ENCODE results near the gene TRIM38.
"Not testable (repeated sequence)": the region's sequence is repeated elsewhere in the genome, so short reads cannot be mapped to it uniquely, and the experiment has no call there.

TRIM38 gene

DNA sequence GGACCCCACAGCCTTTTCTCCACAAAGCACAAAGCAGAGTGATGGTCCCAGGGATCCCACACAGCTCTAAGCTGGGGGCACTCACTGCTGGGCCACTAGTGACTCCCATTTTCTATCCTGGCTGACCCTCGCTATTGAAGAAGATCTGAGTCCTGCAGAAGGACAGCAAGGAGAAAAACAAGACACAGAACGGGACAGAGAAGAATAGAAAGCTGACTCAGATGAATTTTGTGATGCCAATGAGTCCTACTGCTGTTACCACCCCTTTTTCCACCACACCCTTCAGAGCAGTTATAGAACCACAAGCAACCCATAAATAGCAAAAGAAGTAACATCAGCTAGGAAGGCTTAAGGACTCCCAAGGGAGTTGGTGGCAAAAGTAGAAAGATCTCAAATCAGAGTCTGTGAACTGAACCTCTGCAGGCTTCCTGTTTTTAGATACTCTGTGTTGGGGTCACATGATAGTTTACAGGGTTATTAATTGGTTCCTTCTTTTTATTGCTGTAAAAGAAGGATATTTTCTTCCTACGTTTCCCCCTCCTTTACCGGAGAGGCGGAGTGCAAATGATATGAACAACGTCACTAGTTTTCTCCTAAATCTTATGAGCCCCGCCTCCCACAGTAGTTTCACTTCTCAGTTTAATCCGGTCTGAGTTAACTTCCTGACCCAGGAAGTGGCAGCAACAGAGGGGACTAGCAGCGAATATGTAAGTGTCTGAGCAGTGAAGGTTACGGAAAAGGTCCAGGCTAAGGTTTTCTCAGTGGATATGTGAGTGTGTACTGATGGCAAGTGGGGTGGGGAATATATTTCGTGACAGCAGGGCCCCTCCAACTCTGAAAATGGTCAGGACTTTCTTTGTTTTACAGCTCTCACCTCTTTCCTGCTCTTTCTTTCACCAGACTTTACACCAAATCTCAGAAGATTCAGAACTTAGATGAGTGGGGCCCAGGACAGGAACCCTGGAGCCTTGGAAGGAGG, at the start of gene TRIM38:
Gene TRIM38, plus strand, starts transcription at position 654 of the 979 bp plus-strand sequence. CDS start 3,721 bp downstream, outside the sequence.
- FAIRE-seq, result peak; percentile 79

- FAIRE-seq, result no peak
Observed at GRCh38 chr6:25913741-25914140, 48.9 kb upstream of the TRIM38 start.

GRCh38 chr6:25916330-25916729, 46.3 kb upstream of the TRIM38 start:
- FAIRE-seq, result no peak

GRCh38 chr6:25916789-25917490, 45.7 kb upstream of the TRIM38 start:
- no peak for FAIRE-seq

DNA sequence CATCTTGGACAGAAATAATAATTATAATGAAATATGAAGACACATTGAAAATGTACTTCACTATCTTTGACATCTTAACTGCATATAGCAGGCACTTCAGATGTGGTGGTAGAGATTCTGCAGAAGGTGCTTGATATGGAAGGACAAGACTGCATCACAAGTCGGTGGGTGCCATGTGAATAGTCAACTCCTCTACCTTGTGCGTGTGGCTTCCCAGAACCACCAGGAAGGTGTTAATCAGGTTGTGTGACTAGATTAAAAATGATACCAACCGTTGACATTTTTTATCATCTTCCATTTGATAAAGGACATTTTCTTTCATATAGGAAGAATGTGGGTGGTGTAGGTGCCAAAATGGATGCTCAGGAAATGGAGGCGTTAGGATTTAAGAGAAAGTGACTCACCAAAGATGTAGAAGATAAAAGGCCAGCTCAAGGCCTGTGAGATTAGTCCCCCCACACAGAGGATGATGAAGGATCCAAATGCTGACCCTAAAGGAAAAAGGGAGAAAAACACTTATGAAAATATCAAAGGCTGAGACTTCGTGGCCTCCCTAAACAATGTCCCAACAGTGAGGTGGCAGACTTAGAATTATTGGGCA, 44.4 kb upstream of the TRIM38 start:
- FAIRE-seq, result no peak

GRCh38 chr6:25919657-25920056, 42.9 kb upstream of the TRIM38 start:
- no peak for FAIRE-seq

DNA sequence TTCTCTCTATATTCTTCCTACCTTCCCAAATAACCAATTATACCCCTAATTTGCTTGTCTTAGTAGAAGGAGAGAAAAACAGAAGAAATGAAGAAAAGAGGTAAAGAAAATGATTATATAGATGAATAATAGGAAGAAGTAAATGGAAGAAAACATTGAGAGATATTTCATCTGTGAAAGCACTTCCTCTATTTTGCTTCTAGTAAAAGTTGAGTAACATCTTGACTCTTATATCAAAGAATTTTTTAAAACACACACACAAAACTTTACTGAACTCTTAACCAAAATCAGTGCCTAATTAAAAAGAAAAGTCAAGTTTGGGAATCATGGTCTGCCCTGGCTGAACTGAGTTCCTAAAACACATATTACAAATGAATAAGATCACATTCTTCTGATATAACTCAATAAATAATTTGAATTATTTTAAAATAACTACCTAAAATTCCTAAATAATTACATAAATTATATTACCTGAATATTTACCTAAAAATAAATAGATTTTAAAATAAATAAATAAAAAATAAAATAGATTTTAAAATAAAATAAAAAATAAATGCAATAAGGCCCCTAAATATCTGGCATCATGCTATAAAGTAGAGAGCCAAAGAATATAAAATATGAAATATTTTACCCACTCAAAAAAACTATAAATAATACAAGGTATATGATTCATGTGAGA, 40.9 kb upstream of the TRIM38 start:
- FAIRE-seq, result peak; percentile 83

DNA sequence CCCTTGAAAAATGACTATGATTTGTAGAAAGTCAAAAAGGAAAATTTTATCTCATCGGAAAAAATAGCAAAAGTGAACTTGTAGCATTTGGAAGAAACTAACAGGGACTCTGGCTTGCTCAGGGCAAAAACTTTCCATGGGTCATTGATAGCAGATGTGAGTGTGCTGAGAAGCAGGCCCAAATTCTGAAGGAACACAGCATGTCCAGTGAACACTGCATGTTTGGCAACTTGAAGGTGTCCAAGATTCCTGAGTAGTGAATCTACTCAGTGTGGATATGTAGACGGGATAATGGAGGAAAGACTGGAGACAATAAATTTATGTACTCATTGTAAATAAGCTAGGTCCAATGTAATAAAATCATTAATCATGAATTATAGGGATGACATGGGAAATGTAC, 40.3 kb upstream of the TRIM38 start:
- FAIRE-seq, result no peak

DNA sequence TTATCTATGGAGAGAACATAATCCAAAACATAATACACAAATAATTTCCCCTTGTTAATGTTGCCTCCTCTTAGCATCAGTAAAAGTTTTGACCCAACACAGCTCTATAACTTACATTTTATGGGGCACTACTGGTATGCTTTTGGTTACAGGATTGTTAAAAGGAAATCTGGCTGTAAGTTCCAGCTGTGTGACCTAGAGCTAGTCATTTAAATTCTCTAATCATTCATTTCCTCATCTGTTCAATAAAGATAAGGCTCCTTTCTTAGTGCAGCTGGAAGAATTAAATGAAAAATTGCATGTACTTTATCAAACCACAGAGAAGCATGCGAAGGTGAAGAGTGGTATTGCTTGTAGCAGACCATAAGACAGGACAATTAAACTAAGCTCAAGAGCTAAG, 36.7 kb upstream of the TRIM38 start:
- FAIRE-seq, result no peak

DNA sequence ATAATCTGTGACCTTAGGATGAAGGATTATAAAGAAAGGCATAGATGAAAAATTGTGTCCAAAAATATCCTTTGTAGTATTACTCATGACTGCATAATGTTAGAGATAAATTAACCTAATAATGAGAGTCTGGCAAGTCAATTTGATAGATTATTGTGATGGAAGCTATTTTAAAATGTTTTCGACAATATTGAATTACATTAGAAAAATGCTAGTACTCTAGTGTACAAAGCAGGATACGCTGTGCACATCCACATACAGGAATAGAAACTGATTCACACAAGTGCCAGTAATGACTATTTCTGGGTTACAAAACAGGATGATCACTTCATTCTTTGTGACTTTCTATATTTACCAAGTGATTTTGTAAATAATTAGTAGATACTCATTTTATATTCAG, 35.4 kb upstream of the TRIM38 start:
- no peak for FAIRE-seq

GRCh38 chr6:25927756-25928216, 34.8 kb upstream of the TRIM38 start:
- no peak for FAIRE-seq

GRCh38 chr6:25928562-25929324, 33.9 kb upstream of the TRIM38 start:
- no peak for FAIRE-seq

DNA sequence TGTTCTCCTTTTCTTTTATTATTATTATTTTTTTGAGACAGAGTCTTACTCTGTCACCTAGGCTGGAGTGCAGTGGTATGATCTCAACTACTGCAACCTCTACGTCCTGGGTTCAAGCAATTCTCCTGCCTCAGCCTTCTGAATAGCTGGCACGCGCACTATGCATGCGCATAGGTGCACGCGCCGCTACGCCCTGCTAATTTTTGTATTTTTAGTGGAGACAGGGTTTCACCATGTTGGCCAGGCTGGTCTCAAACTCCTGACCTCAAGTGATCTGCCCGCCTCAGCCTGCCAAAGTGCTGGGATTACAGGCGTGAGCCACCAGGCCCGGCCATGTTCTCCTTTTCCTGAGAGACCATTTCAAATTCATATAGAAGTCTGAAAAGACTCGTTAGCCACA, 32.8 kb upstream of the TRIM38 start:
- not testable (repeated sequence) for FAIRE-seq

DNA sequence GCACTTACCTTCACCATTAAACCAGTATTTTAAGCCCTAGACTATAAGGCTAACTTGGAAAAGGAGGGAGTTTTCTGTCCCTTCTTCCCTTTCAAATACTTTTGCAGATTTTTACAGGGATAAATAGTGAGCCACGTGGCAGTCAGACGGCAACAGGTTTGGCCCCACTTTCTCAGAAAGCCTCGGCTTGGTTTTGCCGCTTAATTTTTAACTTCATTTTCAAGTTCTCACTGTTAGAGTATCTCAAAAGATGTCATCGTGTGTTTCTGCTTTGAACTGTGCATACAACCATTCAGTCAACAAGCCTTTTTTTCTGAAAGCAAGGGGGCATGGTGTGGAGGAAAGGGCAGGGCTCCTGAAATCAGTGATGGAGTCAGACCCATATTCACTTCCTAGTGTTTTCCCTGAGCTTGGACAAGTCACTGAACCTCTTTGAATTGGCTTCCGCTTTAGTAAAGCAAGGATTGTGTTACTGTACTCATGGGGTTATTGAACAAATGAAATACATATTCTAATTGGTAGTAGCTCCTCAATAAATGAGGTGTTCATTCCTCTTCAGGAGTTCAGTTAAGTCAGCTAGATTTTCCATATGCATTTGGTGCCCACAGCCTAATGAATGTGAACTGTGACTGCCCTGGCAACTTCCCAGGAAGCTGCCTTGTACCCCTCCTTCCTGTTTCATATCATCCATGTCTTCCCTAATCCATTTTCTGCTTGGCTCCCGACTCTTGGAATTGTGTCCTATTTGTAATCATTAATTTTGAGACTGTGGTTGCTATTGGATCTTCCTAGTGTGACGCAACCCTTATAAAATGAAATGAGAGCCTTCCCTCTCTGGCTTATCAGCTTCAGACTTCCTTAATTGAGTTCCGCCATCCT, 31.8 kb upstream of the TRIM38 start, which contains the start of gene SLC17A2:
Gene SLC17A2, minus strand, starts transcription at position 160 of the 879 bp plus-strand sequence. CDS start 4,895 bp downstream, outside the sequence.
- FAIRE-seq, result no peak

DNA sequence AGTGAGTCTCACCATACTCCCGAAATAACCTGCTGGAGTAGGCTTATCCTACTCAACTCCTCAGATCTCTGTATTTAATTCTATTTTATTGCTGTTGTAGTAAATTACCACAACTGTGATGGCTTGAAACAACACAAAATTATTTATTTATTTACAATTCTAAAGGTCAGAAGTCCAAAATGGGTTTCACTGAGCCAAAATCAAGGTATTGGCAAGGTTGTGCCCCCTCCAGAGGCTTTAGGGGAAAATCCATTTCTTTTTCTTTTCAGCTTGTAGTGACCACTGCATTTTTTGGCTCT, 31.2 kb upstream of the TRIM38 start:
- no peak for FAIRE-seq

GRCh38 chr6:25934156-25934555, 28.4 kb upstream of the TRIM38 start:
- no peak for FAIRE-seq

- no peak for FAIRE-seq
Observed at GRCh38 chr6:25934735-25935313, 27.8 kb upstream of the TRIM38 start.

DNA sequence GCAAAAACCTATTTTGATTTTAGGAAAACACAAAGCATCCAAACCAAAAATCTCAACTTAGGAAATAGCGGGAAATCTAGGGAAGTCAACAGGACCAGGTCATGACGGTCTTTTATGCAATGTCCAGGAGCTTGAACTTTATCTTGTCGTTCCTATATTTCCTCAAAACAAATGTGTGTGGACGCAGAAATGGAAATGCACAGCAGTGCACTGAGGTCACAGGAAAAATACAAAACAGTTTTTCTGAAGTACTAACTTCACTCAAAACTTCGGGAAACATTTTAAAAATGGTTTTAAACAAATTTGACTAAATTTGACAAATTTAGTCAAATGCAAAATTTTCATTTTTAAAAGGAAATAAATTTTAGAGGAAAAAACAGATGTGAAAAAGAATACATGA, 26.6 kb upstream of the TRIM38 start:
- FAIRE-seq, result no peak

GRCh38 chr6:25939593-25939992, 23.0 kb upstream of the TRIM38 start:
- no peak for FAIRE-seq

GRCh38 chr6:25942561-25943147, 19.9 kb upstream of the TRIM38 start:
- FAIRE-seq, result no peak

Data from colon (tissue), 2 donors.